Testis (tissue), 3 donors: Measurements from ENCODE around the gene CNTFR. TPM values are rescaled to one million over a fixed set of nuclear protein-coding genes. Genes with fewer than 3 reads are reported as not detected.

Source experiments
- DNase-seq: peaks from one replicate; pipeline ENCODE4 v3.0.0-alpha.2; 2019
- H3K27ac ChIP-seq, 2 donors: fragments of 200-600 bp; sonication (generic); one replicate each; pipeline ENCODE4 v1.5.1; 2019
- H3K27me3 ChIP-seq: fragments of 200-600 bp; sonication (generic); one replicate; pipeline ENCODE4 v1.5.1; 2019
- H3K36me3 ChIP-seq: fragments of 200-600 bp; sonication (generic); one replicate; pipeline ENCODE4 v1.5.1; 2017; ENCODE audit warnings: low read depth; ENCODE audit errors: missing control alignments
- H3K4me1 ChIP-seq: fragments of 200-600 bp; sonication (generic); one replicate; pipeline ENCODE4 v1.5.1; 2019
- H3K4me3 ChIP-seq, 2 donors: fragments of 200-600 bp; sonication (generic); one replicate each; pipeline ENCODE4 v1.5.1; 2017 to 2019
- H3K9me3 ChIP-seq: fragments of 200-600 bp; sonication (generic); one replicate; pipeline ENCODE4 v1.5.1; 2017
- CTCF ChIP-seq, 3 experiments: fragments of 450-650 bp in 2 of 3; fragments of 200-600 bp in 1 of 3; sonication (generic) in 1 of 3; IDR thresholded peaks; one replicate each; pipeline ENCODE4 v1.5.1; 2016 to 2019; ENCODE audit warnings: antibody characterized with exemption in 3 of 3, mild to moderate bottlenecking in 2 of 3, moderate library complexity in 1 of 3
- POLR2A ChIP-seq: fragments of 450-650 bp; IDR thresholded peaks from one replicate; pipeline ENCODE4 v1.6.1; 2017; ENCODE audit warnings: antibody characterized with exemption, mild to moderate bottlenecking, moderate library complexity
- WGBS, 2 donors: methylation state at CpG; one replicate each; pipeline ENCODE4 v1.1.5; 2018; 5-methylcytosine and 5-hydroxymethylcytosine counted together
- intact Hi-C: fragments of 100-400 bp; cut with DNase I; formaldehyde crosslinking; loops from one replicate; pipeline ENCODE4 v1.15.1; 2023; ENCODE audit warnings: low total_unique reads
- polyA plus RNA-seq: library from polyadenylated mRNA; stranded (reverse); fragments of 350-450 nt; fragmentation: Illumina TruSeq; extraction: RNeasy Lipid Tissue Mini Kit (QIAGEN cat#74804); gene quantifications from one replicate; pipeline ENCODE4 v1.2.3, GENCODE V29; 2014; ENCODE audit warnings: low read depth, low replicate concordance; ENCODE audit not compliant: insufficient read depth
- total RNA-seq, 2 donors: library from RNA; depleted of rRNA; stranded (reverse); fragments of >200 nt; gene quantifications; one replicate each; pipeline ENCODE4 v1.2.3, GENCODE V29; 2016

CNTFR gene
- total and polyA plus RNA-seq, 3 donors from 2014 or later: 11.8 to 16.0 (median 16.0) TPM

- intact Hi-C loops: no loop called here
- 93 to 94% methylated on average over 5 to 11 of the region's 11 CpGs for WGBS, 2 donors
- H3K27ac ChIP-seq: no peak overlapping the region
Measured at GRCh38 chr9:34521406-34522045, 68.0 kb downstream of the CNTFR start.

GRCh38 chr9:34520505-34521385 is 68.8 kb downstream of the CNTFR start:
- WGBS, 2 donors: 91 to 97% methylated on average over 3 to 6 of the region's 6 CpGs
- H3K27ac ChIP-seq: no peak overlapping the region
- no peak for DNase-seq
- intact Hi-C loops: no loop called here
- no peaks in the 10 kb centered on the region for H3K36me3 ChIP-seq
- H3K4me1 ChIP-seq: no peaks in the 10 kb centered on the region
- H3K9me3 ChIP-seq: no peaks in the 10 kb centered on the region
- H3K4me3 ChIP-seq: no peak overlapping the region
- no peaks in the 10 kb centered on the region for H3K27me3 ChIP-seq
- TF ChIP-seq CTCF (IDR thresholded peaks at IDR 0.05) (no peak), POLR2A (no peak)

More at GRCh38 chr9:34521406-34522045, 68.0 kb downstream of the CNTFR start:
- no peak for DNase-seq
- Histone ChIP-seq H3K27me3 (no peaks in the 10 kb centered on the region), H3K4me1 (no peaks in the 10 kb centered on the region), H3K36me3 (no peaks in the 10 kb centered on the region), H3K9me3 (no peaks in the 10 kb centered on the region), H3K4me3 (no peak overlapping the region)
- TF ChIP-seq CTCF (IDR thresholded peaks at IDR 0.05) (no peak), POLR2A (no peak)

- Histone ChIP-seq H3K36me3 (no peaks in the 10 kb centered on the region), H3K4me3 (no peak overlapping the region), H3K27me3 (no peaks in the 10 kb centered on the region), H3K4me1 (no peaks in the 10 kb centered on the region), H3K9me3 (no peaks in the 10 kb centered on the region), H3K27ac (no peak overlapping the region)
- no peak for DNase-seq
- intact Hi-C loops: no loop called here
- TF ChIP-seq CTCF (IDR thresholded peaks at IDR 0.05): no peak
- TF ChIP-seq POLR2A: no peak
- WGBS, 2 donors: 92 to 94% methylated on average over 5 to 6 of the region's 6 CpGs
Measured at GRCh38 chr9:34520096-34520495, 69.4 kb downstream of the CNTFR start.

- Histone ChIP-seq H3K36me3 (no peaks in the 10 kb centered on the region), H3K27ac (no peak overlapping the region), H3K9me3 (no peaks in the 10 kb centered on the region), H3K4me1 (no peaks in the 10 kb centered on the region), H3K4me3 (no peak overlapping the region), H3K27me3 (no peaks in the 10 kb centered on the region)
- TF ChIP-seq CTCF (IDR thresholded peaks at IDR 0.05): no peak
- no peak for TF ChIP-seq POLR2A
- WGBS, 2 donors: 82 to 91% methylated on average over 2 of the region's 2 CpGs
- intact Hi-C loops: no loop called here
- DNase-seq: no peak
Measured at GRCh38 chr9:34519321-34520020, 70.1 kb downstream of the CNTFR start.
